GM19452 (cell line): ENCODE measurements around the gene ZNRF1.

Experiments used
- ATAC-seq: cut with Tn5 transposase; IDR thresholded peaks from one replicate; pipeline ENCODE4 v1.9.1; 2021; ENCODE audit not compliant: unreplicated experiment

Gene ZNRF1

DNA sequence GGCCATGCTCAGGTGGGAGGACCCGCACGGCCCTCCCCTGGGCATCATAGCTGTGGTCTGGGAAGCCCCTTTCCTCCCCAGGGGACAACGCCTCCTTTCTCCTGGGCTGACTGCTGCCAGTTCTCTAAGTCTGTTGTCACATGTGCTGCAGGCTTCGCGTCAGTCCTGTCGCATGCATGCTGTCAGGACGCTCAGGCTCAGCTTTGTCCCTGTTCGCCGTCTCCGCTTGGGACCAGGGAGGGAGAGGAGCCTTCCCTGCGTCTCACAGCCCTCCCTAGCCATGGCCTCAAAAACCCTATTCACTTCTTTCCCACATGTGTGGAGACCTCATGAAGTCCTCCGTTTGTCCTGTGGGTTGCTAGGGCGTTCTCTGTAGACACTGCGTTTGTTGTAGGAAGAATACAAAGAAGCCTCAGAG is 96.4 kb downstream of the ZNRF1 start:
- no peak for ATAC-seq

DNA sequence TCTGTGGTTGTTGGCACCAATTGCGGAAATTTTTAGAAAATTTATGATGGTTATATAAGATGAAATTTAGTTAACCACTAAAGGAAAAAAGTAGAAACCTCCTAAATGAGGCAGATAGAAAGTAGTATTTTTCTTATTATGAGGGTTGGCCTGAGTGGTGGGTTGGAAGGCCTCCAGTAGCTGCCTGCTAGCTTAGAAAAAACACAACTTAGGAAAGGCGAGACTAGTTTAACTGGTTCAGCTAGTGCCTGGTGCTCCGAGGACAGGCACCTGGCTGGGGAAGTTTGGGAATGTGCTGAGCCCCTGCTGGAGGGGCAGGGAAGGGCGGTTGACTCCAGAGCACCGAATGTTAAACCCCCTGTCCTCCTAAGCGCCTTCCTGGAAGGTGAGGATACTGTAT is 97.8 kb downstream of the ZNRF1 start:
- no peak for ATAC-seq

DNA sequence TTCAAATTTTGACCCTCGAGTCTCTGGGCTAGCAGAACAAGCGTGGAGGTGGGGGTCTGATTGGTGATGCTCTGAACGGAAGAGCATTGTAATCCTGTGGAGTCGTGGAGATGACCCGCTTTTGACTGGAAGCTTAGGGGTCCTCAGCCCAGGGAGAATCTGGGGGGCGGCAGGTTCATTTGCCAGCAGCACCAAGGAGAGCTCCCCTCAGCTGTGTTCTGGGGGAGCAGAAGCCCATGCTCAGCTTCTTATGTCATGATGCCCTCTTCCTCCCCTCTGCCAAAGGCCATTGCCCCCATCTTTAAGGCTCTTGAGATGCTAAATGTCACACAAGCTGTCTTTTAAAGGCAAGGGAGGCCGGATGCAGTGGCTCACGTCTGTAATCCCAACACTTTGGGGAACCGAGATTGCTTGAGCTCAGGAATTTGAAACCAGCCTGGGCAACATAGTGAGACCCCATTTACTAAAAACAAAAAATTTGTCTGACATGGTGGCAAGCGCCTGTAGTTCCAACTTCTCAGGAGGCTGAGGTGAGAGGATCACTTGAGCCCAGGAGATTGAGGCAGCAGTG is 98.5 kb downstream of the ZNRF1 start:
- ATAC-seq: no peak

DNA sequence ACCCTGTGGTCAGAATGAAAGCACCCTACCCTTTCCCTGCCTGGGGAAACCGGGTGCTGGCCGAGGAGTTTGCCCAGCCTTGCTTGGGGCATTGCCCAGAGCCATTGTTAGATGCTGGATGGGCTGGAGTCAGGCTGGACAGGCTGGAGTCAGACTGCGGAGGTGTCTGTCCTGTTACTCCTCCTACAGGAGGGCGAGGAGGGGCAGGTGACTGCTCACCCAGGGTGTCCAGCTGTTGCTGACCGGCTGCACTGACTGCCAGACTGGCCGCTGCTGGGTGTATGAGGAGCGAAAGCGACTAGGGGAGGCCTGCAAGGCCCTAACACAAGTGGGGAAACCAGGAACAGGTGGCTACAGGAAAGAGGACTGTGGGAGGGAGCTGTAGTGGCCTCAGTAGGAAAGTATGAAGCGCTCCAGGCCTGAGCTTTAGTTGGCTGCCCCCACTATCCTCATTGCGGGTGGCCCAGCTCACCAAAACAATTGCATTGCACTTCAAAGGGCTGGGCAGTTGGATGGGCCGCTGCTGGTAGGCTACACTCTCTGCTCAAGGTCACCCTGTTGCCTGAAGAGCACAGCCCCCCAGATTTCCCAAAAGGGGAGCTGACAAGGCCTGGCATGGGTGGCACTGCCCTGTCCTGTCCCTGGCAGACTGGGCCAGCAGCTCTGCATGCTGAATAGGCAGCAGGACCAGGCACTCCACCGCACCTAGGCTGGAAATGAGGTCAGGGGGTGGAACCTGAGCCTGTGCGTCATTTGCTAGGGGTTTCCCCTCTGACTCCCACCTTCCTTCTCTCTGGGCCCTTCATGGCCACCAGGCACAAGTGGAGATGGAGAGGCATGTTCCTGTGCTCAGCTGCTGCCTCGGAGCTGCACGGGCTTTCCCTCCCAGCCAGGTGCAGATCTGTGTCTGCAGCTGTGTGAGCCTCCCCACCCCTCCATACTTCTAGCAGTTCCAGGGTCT is 99.4 kb downstream of the ZNRF1 start:
- ATAC-seq: peak; percentile 65

DNA sequence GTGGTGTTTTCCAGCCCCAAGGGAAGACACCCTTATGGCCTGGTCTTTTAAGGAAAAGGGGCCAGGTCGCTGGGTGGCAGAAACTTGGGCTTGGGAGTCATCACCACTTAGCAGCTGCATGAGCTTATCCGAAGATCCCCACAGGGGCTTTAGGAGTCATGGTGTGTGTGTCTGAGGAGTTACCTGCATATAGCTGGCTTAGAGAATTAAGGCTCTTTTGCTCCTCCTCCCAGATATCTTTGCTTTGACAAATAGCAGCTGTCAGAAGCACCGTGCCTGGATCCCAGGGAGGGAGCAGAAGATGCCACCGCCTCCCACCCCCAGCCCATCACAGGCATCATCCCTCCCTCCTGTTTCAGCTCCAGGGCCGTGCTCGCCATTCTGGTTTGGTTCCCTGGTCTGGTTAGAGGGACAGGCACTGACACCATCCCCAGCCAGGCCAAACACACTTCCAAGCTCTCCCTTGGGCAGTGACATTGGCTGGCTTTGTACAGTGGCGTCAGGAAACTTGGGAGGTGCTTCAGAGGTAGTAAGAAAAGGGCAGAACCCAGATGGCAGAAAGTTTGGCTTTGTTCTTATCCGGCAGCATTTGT is 100.3 kb downstream of the ZNRF1 start:
- ATAC-seq: no peak

DNA sequence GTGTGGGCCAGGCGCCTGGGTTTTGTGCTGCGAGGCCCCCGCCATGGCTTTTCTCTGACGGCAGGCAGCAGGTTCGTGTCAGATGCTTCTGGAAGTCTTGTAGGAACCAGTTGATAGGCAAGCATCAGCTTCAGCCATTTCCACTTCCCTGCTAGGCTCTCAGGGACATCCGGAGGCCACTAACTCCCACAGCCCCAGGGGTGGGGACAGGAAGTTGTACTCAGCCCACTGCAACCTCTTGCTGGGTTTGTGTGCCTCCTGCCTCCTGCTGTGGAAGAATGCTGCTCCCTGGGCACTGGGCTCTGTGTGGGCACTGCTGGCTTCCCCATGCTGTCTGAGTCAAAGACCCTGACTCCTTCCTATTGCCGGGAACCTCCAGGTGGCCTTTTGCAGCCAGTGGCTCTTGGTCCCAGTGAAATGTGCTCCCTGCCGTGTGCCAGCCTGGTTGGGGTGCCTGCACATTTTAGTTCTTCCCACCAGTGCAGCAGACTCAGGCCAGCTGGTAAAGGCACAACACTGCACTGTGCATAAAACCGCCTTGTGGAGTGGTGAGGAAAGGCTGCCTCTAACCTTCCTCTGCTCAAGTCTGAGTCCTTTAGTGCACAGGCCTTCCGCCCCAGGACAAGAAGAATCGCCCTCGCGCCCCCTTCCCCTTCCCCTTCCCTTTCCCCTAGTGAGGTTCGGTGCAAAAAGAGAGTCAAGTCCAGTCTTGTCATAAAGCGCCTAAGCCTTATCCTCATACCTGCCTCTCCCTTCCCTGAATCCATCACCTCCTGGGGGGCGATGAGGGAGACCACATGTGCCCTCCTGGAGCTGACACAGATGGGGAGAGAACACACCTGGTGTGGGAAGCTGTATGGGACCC is 101.1 kb downstream of the ZNRF1 start:
- no peak for ATAC-seq

DNA sequence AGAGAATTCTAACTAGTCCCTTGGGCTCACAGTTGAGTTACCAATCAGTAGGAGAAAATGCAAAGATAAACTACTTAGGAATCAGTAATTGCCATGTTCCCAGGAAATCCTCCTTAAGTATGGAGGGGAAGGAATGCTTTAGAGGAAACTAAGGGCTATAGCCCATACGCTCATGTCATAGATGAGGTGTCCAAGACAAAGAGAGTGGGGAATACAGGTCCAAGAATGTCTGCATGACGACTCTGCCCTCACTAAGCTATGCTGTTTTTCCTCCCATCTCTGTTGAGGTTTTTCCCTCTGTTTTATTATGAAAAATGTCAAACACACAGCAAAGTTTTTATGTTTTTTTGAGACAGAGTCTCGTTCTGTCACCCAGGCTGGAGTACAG is 101.8 kb downstream of the ZNRF1 start:
- no peak for ATAC-seq

DNA sequence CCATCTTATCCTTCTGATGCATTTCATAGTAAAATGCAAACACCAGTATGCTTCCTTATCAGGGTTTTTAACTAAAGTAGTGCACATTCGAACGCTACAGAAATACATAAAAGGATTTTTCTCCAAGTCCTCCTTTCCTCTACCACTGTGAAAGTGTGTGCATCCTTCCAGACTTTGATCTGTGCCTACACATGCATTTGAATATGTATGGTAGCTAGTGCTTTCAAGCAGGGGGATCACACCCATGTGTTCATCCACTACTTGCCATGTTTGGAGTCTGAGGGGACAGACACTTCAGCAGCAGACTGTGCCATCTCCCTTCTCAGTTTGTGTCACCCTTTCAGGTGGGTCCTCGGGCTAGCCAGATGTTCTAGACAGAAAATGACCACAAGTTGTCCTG is 102.8 kb downstream of the ZNRF1 start:
- ATAC-seq: no peak

DNA sequence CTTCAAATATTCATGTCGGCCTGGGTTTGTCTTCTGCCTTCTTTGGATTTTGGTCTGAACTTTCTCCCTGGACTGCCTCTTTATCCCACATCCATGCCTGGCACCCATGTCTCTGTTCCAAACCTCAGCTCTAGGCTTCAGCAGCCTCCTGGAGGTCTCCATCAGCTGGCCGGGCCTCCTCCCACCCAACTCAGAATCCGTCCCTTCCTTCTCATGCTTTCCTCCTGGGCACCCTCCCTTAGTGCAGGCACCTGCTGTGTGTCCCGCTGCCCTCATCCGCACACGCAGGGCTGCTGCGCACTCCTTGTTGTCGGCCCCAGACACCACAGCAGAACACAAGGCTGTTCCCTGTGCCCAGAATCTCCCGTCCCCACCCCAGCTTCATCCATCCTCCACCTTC is 103.8 kb downstream of the ZNRF1 start:
- no peak for ATAC-seq

DNA sequence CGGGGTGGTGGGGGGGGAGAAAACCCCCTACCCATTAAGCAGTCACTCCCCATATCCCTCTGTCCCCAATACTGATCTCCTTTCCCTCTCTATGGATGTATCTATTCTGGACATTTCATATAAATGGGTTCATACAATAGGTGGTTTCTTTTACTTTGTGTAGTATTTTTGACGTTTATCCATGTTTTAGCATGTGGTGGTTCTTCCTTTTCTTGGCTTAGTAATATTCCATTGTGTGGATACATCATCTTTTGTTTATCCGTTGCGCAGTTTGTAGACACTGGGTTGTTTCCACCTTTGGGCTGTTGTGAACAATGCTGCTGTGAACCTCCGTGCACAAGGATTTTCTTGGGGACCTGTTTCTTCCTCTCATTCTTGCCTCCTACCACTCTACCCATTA is 105.2 kb downstream of the ZNRF1 start:
- ATAC-seq: no peak

DNA sequence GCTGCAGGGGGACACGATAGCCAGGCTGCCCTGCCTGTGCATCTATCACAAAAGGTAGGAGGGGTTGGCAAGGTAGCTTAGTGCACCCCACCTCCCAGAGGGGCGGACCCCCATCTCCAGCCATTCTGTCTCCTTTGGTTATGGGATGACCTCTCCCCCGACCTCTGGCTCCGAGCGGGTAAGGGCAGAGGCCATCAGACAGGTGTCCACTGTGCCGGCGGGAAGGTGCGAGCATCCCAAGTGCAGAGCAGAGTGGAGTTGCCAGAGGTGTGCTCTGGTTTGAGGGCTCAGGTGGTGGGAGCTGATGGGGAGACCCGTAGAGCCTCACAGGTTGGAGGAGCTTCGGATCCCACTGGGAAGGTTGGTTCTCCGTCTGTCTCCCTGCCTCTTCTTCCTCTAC is 106.0 kb downstream of the ZNRF1 start:
- ATAC-seq: no peak

DNA sequence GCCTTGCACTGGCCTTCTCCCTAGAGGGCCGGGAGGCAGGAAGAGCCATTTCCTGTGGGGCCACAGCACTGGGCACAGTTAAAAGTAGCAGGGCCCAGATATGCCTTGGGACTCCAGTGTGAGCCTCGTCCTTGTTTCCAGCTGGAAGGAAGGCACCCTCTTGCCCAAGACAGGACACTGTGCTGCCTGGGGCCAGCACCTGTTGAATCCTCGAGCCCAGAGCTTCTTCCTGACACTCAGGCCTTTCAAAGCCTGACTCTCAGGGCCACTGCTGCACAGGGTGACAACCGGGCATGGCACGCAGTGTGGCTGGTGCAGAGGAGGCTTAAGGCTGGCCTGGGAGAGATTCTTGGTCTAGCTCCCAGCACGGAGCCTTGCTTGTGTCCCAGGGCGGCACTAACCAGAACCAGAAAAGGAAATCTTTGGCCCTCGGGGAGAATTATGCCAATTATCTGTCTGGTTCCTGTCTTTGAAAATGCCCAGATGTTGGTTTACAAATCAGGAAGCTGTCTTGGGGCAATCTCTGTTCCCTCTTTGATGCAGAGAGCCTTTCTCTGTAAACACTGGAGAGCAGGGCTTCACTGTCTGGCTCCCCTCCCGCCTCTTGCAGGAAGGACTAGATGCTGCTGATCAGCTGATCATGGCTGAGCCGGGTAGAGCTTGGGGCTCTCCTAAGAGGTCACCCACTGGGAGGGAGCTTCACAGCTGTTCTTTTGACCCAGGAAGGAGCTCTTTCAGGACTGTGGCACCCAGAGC is 106.7 kb downstream of the ZNRF1 start:
- ATAC-seq: no peak

DNA sequence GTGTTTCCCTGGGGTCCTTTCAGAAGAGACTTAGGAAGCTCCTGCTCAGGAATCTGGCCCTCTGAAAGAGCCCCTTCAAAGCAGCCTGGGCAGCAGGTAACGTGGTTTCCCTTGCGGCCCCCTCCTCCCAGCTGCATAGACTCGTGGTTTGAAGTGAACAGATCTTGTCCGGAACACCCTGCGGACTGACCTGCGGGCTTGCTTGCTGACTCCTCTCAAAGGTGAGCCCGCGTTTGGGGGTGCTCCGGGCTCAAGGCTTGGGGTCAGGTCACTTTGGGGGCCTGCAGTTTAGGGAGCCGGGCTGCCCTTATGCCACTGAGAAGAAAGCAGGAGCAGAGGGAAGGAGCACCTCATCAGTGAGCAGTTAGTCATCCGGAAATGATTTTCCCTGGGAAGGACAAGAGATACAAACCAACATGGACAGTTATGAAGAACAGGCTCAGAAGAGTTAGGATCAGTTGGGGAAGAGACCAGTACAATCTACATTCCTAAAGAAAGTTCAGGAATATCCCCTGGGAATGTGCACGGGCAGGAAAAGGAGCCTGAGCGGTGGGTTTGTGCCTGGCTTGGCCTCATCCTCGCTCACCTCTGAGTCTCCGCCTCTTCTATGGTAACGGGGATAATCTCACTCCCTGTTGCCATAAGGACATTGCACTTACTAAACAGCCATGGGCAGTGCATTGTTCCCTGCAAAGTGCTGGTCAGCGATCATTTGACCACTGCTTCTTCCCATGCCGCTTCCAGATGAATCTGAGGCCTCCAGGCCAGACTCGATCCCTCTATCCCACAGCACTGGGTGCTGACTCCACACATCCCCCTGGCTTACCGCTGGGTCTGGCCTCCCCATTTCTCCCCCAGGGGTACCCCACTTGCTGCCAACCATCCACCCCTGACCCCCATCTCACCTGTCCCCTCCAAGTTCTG is 107.8 kb downstream of the ZNRF1 start:
- ATAC-seq: no peak

DNA sequence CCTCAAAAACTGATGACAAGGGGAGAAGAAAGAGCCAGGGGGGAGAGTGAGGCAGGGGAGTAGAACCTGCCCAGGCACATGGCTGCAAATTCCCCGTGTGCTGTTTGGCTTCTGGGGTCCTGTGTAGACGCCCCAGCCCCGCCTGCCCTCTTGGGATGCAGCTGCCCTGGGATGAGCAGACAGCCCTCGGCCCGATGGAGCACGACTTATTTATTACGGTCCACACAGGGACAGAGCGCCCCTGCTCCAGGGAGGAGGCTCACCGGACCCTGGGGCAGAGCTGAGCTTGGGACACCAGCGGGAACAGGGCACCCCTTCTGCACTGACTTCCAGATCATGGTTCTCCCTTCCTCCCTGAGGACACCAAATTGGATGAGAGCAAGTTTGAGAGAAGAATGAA is 108.7 kb downstream of the ZNRF1 start:
- ATAC-seq: no peak

DNA sequence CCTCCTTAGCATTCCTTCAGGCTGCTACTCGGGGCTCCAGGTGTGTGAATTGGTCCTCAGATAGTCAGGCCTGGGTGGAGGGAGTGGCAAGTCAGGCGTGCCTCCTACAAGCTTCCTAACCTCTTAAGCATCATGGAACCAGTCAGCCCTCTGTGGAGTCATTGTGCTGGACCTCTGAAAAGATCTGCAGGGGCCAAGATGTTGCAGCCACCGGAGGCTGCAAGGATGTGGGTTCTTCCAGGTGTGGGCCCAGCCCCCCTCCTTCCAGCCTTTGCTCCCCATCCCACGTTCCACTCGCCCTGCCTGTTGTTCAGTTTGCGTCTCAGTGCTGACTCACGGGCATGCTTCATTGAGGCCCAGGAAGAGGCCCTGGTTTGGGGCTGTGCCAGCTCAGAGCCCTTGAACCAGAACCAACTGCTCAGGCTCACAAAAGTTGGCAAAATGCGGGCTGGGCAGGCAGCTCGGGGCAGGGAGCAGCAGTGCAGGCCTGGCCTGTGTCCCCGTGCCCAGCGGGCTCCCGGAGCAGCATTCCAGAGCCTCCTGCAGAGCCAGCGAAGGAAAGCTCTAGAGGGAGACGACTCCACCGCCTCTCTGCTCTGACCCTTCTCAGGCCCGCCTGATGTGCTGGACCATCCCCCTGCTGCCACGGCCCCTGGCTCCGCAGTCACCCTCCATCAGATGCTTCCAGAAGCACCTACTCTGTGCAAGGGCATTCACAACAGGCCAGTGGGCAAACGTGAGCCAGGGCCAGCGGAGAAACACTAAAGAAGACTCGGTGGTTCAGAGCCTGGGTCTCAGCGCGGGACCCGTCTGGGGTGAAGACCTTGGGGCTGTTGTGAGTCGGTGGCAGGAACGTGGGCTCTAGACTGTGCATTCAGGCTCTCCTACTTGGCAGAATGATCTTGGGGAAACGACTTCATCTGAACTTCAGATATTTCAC is 110.2 kb downstream of the ZNRF1 start:
- peak; percentile 32 for ATAC-seq

DNA sequence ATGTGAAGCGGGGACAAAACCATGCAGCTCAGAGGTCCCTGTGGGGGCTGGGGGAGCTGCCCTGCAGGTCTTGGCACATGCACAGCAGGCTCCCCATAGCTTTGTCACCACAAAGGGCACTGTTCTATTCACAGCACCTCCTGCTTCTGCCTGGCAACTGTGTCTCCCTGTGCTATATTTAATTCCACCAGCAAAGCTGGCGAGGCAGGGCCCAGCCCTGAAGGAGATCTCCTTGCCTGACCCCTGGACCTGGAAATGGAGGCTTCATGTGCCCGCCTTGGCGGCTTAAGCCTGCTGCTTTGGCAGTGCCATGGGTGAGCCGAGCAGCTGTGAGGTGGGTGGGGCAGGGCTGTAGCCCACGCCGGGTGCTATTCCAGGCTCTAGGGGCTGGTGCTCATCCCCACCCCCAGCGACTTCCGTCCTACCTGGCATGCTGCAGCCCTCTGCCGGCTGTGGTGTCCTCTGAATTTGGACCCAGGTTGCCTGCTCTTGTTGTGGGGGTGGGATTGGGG is 111.0 kb downstream of the ZNRF1 start:
- no peak for ATAC-seq

DNA sequence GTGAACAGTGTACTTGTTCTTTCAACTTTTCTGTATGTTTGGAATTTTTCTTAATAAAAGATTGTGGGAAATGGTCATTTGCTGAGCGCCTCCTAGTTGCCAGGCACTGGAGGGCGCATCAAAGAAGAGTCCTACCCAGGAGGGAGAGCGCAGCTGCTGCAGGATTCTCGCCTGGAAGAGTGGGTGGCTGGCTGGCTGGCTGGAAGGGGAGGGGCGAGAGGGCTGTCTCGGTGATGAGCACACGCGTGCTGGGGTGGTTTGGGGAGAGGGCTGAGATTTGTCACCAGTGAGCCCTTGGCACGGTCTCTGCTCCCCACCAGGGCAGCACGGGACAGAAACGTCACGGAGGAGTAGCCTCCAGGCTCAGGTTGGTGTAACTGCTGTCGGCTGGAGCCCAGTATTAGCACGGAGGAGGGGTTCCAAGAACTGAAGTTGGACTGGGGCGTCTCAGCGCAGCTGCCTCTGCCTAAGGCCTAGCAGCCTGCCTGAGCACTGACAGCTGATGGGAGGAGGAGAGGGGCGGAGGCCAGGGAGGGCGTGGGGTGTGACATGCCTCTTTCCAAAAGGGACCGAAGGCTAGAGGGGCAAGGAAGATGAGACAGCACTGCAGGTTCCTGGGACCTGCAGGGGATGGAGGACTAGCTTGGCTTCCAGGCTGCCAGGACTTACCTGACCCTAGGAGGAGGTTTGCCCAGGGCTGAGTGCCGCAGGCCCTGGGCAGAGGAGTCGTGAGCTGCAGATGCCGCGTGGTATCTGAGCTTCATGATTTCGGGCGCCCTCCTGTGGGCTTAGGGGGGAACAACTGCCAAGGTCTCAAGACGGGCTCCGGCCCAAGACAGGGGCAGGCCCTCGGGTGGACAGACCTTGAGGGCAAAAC is 112.1 kb downstream of the ZNRF1 start:
- peak; percentile 71 for ATAC-seq
